Measurements from ENCODE around the gene TMEM120B.

GRCh38 chr12:121766290-121767039 is 53.9 kb downstream of the TMEM120B start:
- TF ChIP-seq POLR2A (IDR thresholded peaks at IDR 0.05) (no peak), CTCF (IDR thresholded peaks at IDR 0.05) (no peak), POLR2AphosphoS5 (IDR thresholded peaks at IDR 0.05) (no peak)

Data from suprapubic skin (tissue), 4 donors.